GM10266 (cell line): Measurements from ENCODE around the gene PALM.

Experiments
- DNase-seq: peaks from one replicate; pipeline ENCODE4 v3.0.0; 2012; ENCODE audit errors: extremely low spot score
- TF ChIP-seq, protein P1 (sequence below): IDR thresholded peaks from 2 replicates; pipeline ENCODE4 v1.5.1; 2012; ENCODE audit warnings: mild to moderate bottlenecking, low read depth; ENCODE audit not compliant: control insufficient read depth, insufficient read depth; ENCODE audit errors: missing control alignments

The PALM gene

DNA sequence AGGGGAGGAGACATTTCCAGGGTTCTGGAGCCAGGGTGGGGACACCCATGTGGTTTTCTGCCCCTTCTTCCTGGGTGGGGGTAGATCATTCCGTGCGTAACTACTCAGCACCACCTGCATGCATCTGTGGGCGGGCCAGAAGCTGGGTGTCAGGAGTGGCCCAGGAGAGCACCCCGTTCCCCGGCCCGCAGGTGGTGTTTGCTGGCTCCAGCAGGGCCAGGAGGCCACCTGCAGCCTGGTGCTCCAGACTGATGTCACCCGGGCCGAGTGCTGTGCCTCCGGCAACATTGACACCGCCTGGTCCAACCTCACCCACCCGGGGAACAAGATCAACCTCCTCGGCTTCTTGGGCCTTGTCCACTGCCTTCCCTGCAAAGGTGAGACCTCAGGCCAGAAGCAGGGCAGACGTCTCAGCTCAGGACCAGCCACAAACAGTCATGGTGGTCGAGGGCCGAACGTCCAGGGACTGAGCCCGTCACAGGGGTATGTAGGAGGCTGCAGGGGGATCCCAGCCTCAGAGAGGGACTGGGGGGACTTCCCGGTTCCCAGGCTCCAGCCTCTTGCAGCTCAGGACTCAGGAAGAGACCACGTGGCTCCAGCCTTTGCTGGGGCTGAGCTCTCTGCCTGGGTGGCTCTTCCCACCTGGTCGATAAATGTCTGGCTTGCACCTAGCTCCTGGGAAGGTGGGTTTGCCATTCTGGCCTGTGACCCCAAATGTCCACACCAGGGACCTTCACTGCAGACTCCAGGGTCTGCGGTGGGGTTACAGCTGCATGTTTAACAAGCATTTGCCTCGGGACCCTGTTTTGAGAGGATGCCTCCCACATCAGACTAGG is 30.9 kb upstream of the PALM start:
- DNase-seq = no peak
- TF ChIP-seq, protein P1, sequence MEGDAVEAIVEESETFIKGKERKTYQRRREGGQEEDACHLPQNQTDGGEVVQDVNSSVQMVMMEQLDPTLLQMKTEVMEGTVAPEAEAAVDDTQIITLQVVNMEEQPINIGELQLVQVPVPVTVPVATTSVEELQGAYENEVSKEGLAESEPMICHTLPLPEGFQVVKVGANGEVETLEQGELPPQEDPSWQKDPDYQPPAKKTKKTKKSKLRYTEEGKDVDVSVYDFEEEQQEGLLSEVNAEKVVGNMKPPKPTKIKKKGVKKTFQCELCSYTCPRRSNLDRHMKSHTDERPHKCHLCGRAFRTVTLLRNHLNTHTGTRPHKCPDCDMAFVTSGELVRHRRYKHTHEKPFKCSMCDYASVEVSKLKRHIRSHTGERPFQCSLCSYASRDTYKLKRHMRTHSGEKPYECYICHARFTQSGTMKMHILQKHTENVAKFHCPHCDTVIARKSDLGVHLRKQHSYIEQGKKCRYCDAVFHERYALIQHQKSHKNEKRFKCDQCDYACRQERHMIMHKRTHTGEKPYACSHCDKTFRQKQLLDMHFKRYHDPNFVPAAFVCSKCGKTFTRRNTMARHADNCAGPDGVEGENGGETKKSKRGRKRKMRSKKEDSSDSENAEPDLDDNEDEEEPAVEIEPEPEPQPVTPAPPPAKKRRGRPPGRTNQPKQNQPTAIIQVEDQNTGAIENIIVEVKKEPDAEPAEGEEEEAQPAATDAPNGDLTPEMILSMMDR = no peak

DNA sequence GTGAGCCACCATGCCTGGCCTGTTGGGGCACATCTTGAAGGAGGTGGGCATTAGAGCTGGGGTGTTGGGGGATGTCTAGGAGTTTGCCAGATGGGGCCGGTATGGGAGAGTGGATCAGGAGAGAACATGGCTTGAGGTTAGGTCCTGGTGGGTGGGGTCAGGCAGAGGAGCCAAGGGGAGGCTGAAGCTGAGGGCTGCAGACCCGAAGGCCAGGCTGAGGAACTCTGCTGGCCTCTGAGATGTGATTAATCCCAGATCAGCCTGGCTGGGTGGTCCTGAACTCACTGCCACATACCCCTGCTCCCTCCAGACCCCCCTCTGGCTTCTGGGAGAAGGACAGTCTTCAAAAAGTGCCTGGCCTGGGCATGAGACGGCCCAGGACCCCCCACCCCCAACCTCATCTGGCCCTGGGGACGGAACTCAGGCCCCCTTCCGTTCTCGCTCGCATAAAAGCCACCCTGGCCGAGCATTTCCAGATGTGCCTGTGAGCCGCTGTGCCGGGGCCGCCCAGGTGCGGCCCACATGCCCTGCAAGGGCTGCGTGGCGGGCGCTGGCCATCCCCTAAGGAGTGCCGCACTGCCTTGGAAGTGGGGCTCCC is 29.8 kb upstream of the PALM start:
- TF ChIP-seq, protein P1 = no peak
- no peak for DNase-seq

DNA sequence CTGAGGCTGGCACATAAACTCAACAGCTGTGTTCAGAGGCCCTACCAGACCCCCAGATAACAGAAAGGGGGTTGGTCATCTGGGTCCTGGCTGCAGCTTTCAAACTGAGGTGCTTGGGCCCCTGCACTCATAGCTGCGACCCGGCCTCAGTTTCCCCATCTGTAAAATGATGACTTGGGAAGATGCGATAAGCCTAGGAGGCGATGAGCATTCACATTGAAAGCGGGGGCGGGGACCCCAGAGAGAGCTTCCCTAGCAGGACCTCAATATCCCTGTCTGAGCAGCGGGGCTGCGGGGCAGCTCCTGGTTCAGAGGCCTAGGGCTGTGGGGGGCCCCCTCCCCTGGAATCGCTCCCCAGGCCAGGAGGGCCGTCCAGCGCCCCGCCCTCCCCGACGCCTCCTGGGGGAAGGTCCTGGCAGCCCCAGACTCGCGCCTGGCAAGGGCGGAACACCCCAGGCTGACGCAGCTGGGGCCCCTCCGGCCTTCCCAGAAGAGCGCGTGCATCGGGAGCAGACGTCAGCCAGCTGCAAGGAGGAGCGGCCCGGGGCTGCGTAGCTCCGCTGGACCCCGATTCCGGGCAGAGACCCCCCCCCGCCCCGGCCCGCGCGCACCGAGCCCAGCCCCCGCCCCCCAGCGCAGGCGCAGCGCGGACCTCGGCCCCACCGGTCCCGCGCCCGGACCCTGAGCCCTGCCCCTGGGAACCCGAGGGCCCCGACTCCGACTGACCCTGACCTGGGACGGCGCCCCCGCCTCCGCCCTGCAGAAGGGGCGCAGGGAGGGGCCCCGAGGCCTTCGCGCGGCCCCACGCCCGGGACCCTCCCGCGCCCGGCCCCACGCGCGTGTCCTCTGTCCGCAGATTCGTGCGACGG is 29.1 kb upstream of the PALM start:
- TF ChIP-seq, protein P1 = no peak
- DNase-seq = peak; percentile 77

DNA sequence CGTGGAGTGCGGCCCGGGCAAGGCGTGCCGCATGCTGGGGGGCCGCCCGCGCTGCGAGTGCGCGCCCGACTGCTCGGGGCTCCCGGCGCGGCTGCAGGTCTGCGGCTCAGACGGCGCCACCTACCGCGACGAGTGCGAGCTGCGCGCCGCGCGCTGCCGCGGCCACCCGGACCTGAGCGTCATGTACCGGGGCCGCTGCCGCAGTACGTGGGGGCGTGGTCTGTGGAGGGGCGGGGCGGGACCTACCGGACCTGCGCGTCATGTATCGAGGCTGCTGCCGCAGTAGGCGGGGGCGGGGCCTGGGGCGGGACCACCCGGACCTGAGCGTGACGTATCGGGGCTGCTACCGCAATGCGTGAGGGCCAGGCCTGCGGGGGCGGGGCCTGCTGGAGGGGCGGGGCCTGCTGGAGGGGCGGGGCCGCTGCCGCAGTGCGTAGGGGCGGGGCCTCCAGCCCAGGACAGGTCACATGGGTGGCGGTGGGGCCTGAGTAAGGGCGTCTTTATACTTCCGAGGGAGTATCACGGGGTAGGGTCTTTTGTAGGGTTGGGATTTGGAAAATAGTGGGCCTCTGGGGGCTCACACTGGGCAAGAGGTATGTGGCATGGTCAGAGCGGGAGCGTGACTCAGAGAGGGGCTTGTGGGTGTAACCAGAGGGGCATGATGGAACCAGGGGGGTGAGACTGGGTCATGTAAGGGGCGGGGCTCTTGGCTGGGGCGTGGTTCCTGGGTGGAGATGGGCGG is 28.3 kb upstream of the PALM start:
- peak; percentile 100 for DNase-seq

DNA sequence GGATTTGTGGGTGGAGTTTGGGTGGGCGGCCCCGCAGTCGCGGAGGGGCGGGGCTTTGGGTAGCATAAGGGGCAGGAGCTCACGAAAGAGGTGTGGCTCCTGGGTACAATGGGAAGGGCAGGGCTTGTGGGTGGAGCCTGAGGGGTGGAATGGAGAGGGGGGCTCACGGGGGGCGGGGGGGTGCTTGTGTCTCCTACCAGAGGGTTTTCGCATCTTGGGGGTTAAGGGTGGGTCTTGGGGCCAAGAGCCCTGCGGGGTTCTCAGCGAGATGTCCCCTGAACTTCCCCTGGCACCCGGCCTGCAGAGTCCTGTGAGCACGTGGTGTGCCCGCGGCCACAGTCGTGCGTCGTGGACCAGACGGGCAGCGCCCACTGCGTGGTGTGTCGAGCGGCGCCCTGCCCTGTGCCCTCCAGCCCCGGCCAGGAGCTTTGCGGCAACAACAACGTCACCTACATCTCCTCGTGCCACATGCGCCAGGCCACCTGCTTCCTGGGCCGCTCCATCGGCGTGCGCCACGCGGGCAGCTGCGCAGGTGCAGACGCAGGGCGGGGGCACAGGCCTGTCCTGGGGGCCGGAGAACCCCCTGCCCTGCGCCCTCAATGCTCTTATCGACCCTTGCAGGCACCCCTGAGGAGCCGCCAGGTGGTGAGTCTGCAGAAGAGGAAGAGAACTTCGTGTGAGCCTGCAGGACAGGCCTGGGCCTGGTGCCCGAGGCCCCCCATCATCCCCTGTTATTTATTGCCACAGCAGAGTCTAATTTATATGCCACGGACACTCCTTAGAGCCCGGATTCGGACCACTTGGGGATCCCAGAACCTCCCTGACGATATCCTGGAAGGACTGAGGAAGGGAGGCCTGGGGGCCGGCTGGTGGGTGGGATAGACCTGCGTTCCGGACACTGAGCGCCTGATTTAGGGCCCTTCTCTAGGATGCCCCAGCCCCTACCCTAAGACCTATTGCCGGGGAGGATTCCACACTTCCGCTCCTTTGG is 27.4 kb upstream of the PALM start:
- TF ChIP-seq, protein P1 = no peak
- peak; percentile 97 for DNase-seq

More for the DNA sequence above, 28.3 kb upstream of the PALM start:
- TF ChIP-seq, protein P1 = peak; percentile 78
